ENCODE measurements around the gene CDK16. TPM values are rescaled to one million over a fixed set of nuclear protein-coding genes. Genes with fewer than 3 reads are reported as not detected.

CDK16 gene
- total RNA-seq, 1 donor: 61.2 TPM

DNA sequence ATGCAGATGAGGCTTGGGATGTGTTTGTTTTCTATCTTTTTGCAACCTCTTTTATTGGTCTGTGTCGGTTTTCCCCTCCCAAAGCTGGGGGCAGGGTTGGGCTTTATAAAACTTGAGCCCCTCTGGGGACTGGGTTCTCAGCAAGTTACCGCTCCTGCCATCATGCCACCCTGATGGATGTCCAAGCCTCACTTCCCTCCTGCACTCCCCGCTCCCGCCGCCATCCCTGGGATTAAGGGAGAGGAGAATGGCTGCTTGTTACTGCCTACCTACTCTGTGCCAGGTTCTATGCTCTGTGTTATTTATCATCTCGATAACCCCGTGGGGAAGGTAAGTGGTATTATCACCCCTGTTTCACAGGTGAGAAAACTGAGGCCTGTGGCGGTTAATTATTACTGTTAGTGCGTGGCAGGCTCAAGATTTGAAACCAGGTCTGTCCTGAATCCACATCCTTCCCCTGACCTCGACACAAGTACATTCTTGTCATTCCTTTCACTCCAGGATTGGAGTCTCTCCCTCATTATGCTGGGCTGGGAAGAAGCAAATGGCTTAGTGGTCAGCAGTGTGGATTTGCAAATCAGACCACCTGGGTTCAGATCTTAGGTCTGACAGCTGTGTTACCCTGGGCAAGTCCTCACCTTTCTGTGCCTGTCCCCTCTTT is 20.3 kb upstream of the CDK16 start:
- H2AFZ ChIP-seq (ENCODE audit: low read length): no peak overlapping the region
- H3K9me3 ChIP-seq (ENCODE audit: low read depth, low read length): no peaks in the 10 kb centered on the region
- peak overlapping the region; percentile 39 for H3K4me2 ChIP-seq (ENCODE audit: insufficient read depth, low read length)
- peaks cover 43% of the 10 kb centered on the region for H3K4me1 ChIP-seq (ENCODE audit: insufficient read depth, low read length)
- no peaks in the 10 kb centered on the region for H3K27me3 ChIP-seq (ENCODE audit: insufficient read depth, low read length)
- TF ChIP-seq, protein P1, sequence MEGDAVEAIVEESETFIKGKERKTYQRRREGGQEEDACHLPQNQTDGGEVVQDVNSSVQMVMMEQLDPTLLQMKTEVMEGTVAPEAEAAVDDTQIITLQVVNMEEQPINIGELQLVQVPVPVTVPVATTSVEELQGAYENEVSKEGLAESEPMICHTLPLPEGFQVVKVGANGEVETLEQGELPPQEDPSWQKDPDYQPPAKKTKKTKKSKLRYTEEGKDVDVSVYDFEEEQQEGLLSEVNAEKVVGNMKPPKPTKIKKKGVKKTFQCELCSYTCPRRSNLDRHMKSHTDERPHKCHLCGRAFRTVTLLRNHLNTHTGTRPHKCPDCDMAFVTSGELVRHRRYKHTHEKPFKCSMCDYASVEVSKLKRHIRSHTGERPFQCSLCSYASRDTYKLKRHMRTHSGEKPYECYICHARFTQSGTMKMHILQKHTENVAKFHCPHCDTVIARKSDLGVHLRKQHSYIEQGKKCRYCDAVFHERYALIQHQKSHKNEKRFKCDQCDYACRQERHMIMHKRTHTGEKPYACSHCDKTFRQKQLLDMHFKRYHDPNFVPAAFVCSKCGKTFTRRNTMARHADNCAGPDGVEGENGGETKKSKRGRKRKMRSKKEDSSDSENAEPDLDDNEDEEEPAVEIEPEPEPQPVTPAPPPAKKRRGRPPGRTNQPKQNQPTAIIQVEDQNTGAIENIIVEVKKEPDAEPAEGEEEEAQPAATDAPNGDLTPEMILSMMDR (IDR thresholded peaks at IDR 0.05; ENCODE audit: extremely low read depth, low read depth, low read length): no peak
- peaks cover 74% of the 10 kb centered on the region for H4K20me1 ChIP-seq (ENCODE audit: insufficient read depth, low read length)
- peak overlapping the region; percentile 24 for H3K27ac ChIP-seq (ENCODE audit: low read depth, low read length)
- peaks cover 79% of the 10 kb centered on the region for H3K79me2 ChIP-seq (ENCODE audit: insufficient read depth, low read length)
- no peak overlapping the region for H3K4me3 ChIP-seq (ENCODE audit: insufficient read depth, low read length)
- H3K36me3 ChIP-seq (ENCODE audit: insufficient read depth, low read length): peaks cover 52% of the 10 kb centered on the region
- peak; percentile 37 for DNase-seq (ENCODE audit: insufficient read length, low spot score, missing footprints)

DNA sequence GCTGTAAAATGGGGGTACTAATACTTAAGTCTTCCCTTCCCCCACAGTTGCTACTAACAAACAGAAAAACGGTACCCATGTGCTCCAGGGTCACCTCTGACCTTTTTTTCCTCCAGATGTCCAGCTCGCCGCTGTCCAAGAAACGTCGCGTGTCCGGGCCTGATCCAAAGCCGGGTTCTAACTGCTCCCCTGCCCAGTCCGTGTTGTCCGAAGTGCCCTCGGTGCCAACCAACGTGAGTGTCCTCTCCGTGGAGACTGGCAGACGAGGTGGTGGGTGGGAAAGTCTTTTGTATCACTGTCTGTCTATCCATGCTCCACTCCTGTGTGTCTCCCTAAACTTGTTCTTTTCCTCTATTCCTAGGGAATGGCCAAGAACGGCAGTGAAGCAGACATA is 19.8 kb upstream of the CDK16 start:
- peak; percentile 9 for DNase-seq (ENCODE audit: insufficient read length, low spot score, missing footprints)
- H4K20me1 ChIP-seq (ENCODE audit: insufficient read depth, low read length): peaks cover 78% of the 10 kb centered on the region
- TF ChIP-seq, protein P1 (IDR thresholded peaks at IDR 0.05; ENCODE audit: extremely low read depth, low read depth, low read length): no peak
- H3K27me3 ChIP-seq (ENCODE audit: insufficient read depth, low read length): no peaks in the 10 kb centered on the region
- H3K9me3 ChIP-seq (ENCODE audit: low read depth, low read length): no peaks in the 10 kb centered on the region
- H2AFZ ChIP-seq (ENCODE audit: low read length): no peak overlapping the region
- no peak overlapping the region for H3K4me2 ChIP-seq (ENCODE audit: insufficient read depth, low read length)
- H3K4me1 ChIP-seq (ENCODE audit: insufficient read depth, low read length): peaks cover 40% of the 10 kb centered on the region
- peaks cover 57% of the 10 kb centered on the region for H3K36me3 ChIP-seq (ENCODE audit: insufficient read depth, low read length)
- H3K79me2 ChIP-seq (ENCODE audit: insufficient read depth, low read length): peaks cover 78% of the 10 kb centered on the region
- no peak overlapping the region for H3K27ac ChIP-seq (ENCODE audit: low read depth, low read length)
- no peak overlapping the region for H3K4me3 ChIP-seq (ENCODE audit: insufficient read depth, low read length)

DNA sequence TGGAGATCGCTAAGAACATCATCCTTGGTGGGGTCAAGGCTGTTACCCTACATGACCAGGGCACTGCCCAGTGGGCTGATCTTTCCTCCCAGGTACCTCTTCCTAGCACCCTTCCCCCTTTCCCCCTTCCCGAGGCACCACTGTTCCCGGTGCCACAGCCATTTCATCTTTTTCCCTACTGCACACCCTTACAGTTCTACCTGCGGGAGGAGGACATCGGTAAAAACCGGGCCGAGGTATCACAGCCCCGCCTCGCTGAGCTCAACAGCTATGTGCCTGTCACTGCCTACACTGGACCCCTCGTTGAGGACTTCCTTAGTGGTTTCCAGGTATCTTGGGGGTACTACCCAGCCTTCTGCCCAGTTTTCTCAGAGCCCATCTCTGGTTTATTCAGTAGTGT is 19.2 kb upstream of the CDK16 start:
- Histone ChIP-seq H3K4me2 (ENCODE audit: insufficient read depth, low read length) (no peak overlapping the region), H3K27me3 (ENCODE audit: insufficient read depth, low read length) (no peaks in the 10 kb centered on the region), H2AFZ (ENCODE audit: low read length) (no peak overlapping the region), H4K20me1 (ENCODE audit: insufficient read depth, low read length) (peaks cover 80% of the 10 kb centered on the region), H3K27ac (ENCODE audit: low read depth, low read length) (no peak overlapping the region), H3K4me3 (ENCODE audit: insufficient read depth, low read length) (no peak overlapping the region), H3K79me2 (ENCODE audit: insufficient read depth, low read length) (peaks cover 72% of the 10 kb centered on the region), H3K4me1 (ENCODE audit: insufficient read depth, low read length) (peaks cover 40% of the 10 kb centered on the region), H3K36me3 (ENCODE audit: insufficient read depth, low read length) (peaks cover 63% of the 10 kb centered on the region), H3K9me3 (ENCODE audit: low read depth, low read length) (no peaks in the 10 kb centered on the region)
- TF ChIP-seq, protein P1 (IDR thresholded peaks at IDR 0.05; ENCODE audit: extremely low read depth, low read depth, low read length): no peak
- peak; percentile 61 for DNase-seq (ENCODE audit: insufficient read length, low spot score, missing footprints)

DNA sequence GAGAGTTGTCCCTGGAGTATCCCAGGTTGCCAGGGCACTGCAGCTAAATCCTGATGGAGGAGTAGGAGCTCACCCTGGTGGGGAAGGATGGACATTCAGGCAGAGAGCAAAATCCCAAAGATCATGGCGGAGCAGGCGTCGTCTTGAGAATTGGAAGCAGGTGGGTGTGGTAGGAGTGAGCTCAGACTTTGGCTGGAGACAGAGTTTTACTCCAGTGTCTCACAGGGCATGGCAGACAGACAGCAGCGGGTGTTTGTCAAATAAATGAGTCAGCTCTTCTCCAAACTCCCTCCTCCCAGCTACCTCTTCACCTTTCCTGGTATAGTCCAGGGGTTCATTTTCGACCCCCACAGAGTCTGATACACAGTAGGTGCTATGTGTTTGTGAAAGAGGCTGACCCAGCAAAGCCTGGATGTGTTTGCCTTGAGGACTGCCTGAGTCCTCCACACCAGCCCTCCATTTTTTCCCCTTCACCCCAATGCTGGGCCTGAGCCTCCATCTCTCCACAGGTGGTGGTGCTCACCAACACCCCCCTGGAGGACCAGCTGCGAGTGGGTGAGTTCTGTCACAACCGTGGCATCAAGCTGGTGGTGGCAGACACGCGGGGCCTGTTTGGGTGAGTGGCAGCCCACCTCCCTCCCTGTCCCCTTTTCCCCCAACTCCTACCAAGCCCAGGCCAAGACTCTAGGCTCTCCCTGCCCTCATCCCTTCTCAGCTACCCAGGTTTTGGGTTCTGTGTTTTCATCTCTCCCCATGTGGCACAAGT is 17.9 kb upstream of the CDK16 start:
- no peaks in the 10 kb centered on the region for H3K9me3 ChIP-seq (ENCODE audit: low read depth, low read length)
- DNase-seq (ENCODE audit: insufficient read length, low spot score, missing footprints): peak; percentile 88
- peaks cover 60% of the 10 kb centered on the region for H3K79me2 ChIP-seq (ENCODE audit: insufficient read depth, low read length)
- H2AFZ ChIP-seq (ENCODE audit: low read length): no peak overlapping the region
- peaks cover 28% of the 10 kb centered on the region for H3K4me1 ChIP-seq (ENCODE audit: insufficient read depth, low read length)
- H3K27me3 ChIP-seq (ENCODE audit: insufficient read depth, low read length): no peaks in the 10 kb centered on the region
- H4K20me1 ChIP-seq (ENCODE audit: insufficient read depth, low read length): peaks cover 84% of the 10 kb centered on the region
- H3K4me2 ChIP-seq (ENCODE audit: insufficient read depth, low read length): no peak overlapping the region
- TF ChIP-seq, protein P1 (IDR thresholded peaks at IDR 0.05; ENCODE audit: extremely low read depth, low read depth, low read length): peak; percentile 59
- peak overlapping the region; percentile 6 for H3K27ac ChIP-seq (ENCODE audit: low read depth, low read length)
- no peak overlapping the region for H3K4me3 ChIP-seq (ENCODE audit: insufficient read depth, low read length)
- peaks cover 75% of the 10 kb centered on the region for H3K36me3 ChIP-seq (ENCODE audit: insufficient read depth, low read length)

All from osteoblast (primary cell).